Measurements from ENCODE around the gene DLL3.
A peak's percentile ranks its signal among the peaks of the same experiment; 100 is the strongest.

The DLL3 gene

GRCh38 chr19:39539518-39540332, 41.0 kb downstream of the DLL3 start, which contains the start of gene EID2:
Gene EID2 (minus strand): TSS chr19:39540161. CDS start chr19:39540079, 82 bp downstream.
- H3K27ac Mint-ChIP-seq, result peak within 1 kb of the TSS; percentile 92
- peak; percentile 95 for DNase-seq
- H3K4me3 Mint-ChIP-seq, result peak within 1 kb of the TSS; percentile 94
- H3K4me1 Mint-ChIP-seq, result peaks cover 64% of the 10 kb centered on the region
- CTCF ChIA-PET, result interaction anchor here (1.1 to 1.5 kb wide), 2 partner anchors 99 kb away, joined by 6 to 7 read pairs; no protein-coding TSS in a partner anchor
- H3K27me3 Mint-ChIP-seq, result no peaks in the 10 kb centered on the region
- no peaks in the 10 kb centered on the region for H3K9me3 Mint-ChIP-seq
- H3K36me3 Mint-ChIP-seq, result peaks cover 14% of the 10 kb centered on the region

GRCh38 chr19:39540333-39540673, 41.6 kb downstream of the DLL3 start:
- peaks cover 70% of the 10 kb centered on the region for H3K4me1 Mint-ChIP-seq
- H3K36me3 Mint-ChIP-seq, result peaks cover 14% of the 10 kb centered on the region
- H3K27me3 Mint-ChIP-seq, result no peaks in the 10 kb centered on the region
- H3K27ac Mint-ChIP-seq, result peak overlapping the region; percentile 92
- H3K4me3 Mint-ChIP-seq, result peak overlapping the region; percentile 94
- CTCF ChIA-PET, result interaction anchor here (1.5 kb wide), 1 partner anchor 99 kb away, joined by 7 read pairs; no protein-coding TSS in a partner anchor
- H3K9me3 Mint-ChIP-seq, result no peaks in the 10 kb centered on the region
- no peak for DNase-seq

GRCh38 chr19:39542206-39542605, 43.5 kb downstream of the DLL3 start:
- H3K4me3 Mint-ChIP-seq, result no peak overlapping the region
- H3K9me3 Mint-ChIP-seq, result peaks cover 4% of the 10 kb centered on the region
- H3K36me3 Mint-ChIP-seq, result peaks cover 12% of the 10 kb centered on the region
- peak overlapping the region; percentile 30 for H3K27ac Mint-ChIP-seq
- no peak for DNase-seq
- CTCF ChIA-PET, result interaction anchor here (1.1 to 1.4 kb wide), 2 partner anchors 12 to 102 kb away, joined by 7 read pairs; no protein-coding TSS in a partner anchor
- H3K27me3 Mint-ChIP-seq, result no peaks in the 10 kb centered on the region
- peaks cover 81% of the 10 kb centered on the region for H3K4me1 Mint-ChIP-seq

GRCh38 chr19:39543477-39543857, 44.7 kb downstream of the DLL3 start:
- H3K4me1 Mint-ChIP-seq, result peaks cover 72% of the 10 kb centered on the region
- CTCF ChIA-PET, result interaction anchor here (0.9 kb wide), 2 partner anchors 9 to 103 kb away, joined by 3 read pairs; no protein-coding TSS in a partner anchor
- no peaks in the 10 kb centered on the region for H3K27me3 Mint-ChIP-seq
- H3K9me3 Mint-ChIP-seq, result peaks cover 4% of the 10 kb centered on the region
- no peak for DNase-seq
- no peak overlapping the region for H3K27ac Mint-ChIP-seq
- H3K4me3 Mint-ChIP-seq, result no peak overlapping the region
- H3K36me3 Mint-ChIP-seq, result peaks cover 5% of the 10 kb centered on the region

- peaks cover 64% of the 10 kb centered on the region for H3K4me1 Mint-ChIP-seq
- peaks cover 3% of the 10 kb centered on the region for H3K36me3 Mint-ChIP-seq
- peaks cover 4% of the 10 kb centered on the region for H3K9me3 Mint-ChIP-seq
- H3K27ac Mint-ChIP-seq, result peak overlapping the region; percentile 80
- DNase-seq, result no peak
- CTCF ChIA-PET, result interaction anchor here (0.7 to 1.3 kb wide), 3 partner anchors 10 to 103 kb away, joined by 3 to 4 read pairs (median 3); no protein-coding TSS in a partner anchor
- no peaks in the 10 kb centered on the region for H3K27me3 Mint-ChIP-seq
- H3K4me3 Mint-ChIP-seq, result no peak overlapping the region
These were observed 45.6 kb downstream of the DLL3 start for GRCh38 chr19:39544226-39544903.

- peak overlapping the region; percentile 80 for H3K27ac Mint-ChIP-seq
- CTCF ChIA-PET, result interaction anchor here (1.3 to 1.4 kb wide), 2 partner anchors 9 to 12 kb away, joined by 3 to 4 read pairs; no protein-coding TSS in a partner anchor
- no peak for DNase-seq
- H3K4me1 Mint-ChIP-seq, result peaks cover 63% of the 10 kb centered on the region
- H3K27me3 Mint-ChIP-seq, result no peaks in the 10 kb centered on the region
- H3K9me3 Mint-ChIP-seq, result peaks cover 4% of the 10 kb centered on the region
- peak overlapping the region; percentile 0 for H3K4me3 Mint-ChIP-seq
- peaks cover 2% of the 10 kb centered on the region for H3K36me3 Mint-ChIP-seq
These were observed 46.2 kb downstream of the DLL3 start for GRCh38 chr19:39544911-39545310.

GRCh38 chr19:39546599-39546998, 47.9 kb downstream of the DLL3 start:
- CTCF ChIA-PET, result interaction anchor here (0.6 to 3.0 kb wide), 4 partner anchors 81 to 127 kb away, joined by 3 to 16 read pairs (median 3); no protein-coding TSS in a partner anchor
- Mint-ChIP-seq H3K36me3 (peaks cover 1% of the 10 kb centered on the region), H3K4me3 (no peak overlapping the region), H3K27ac (no peak overlapping the region), H3K9me3 (peaks cover 4% of the 10 kb centered on the region), H3K27me3 (no peaks in the 10 kb centered on the region), H3K4me1 (peaks cover 53% of the 10 kb centered on the region)
- DNase-seq, result no peak

- H3K4me1 Mint-ChIP-seq, result peaks cover 42% of the 10 kb centered on the region
- no peak for DNase-seq
- no peak overlapping the region for H3K4me3 Mint-ChIP-seq
- H3K27ac Mint-ChIP-seq, result no peak overlapping the region
- peaks cover 1% of the 10 kb centered on the region for H3K36me3 Mint-ChIP-seq
- CTCF ChIA-PET, result interaction anchor here (2.0 to 4.8 kb wide), 2 partner anchors 109 to 123 kb away, joined by 9 to 88 read pairs; no protein-coding TSS in a partner anchor
- peaks cover 4% of the 10 kb centered on the region for H3K9me3 Mint-ChIP-seq
- H3K27me3 Mint-ChIP-seq, result no peaks in the 10 kb centered on the region
These were observed 51.5 kb downstream of the DLL3 start for GRCh38 chr19:39550197-39550596.

GRCh38 chr19:39553082-39553652, 54.4 kb downstream of the DLL3 start:
- H3K4me3 Mint-ChIP-seq, result no peak overlapping the region
- no peak for DNase-seq
- no peaks in the 10 kb centered on the region for H3K36me3 Mint-ChIP-seq
- no peaks in the 10 kb centered on the region for H3K9me3 Mint-ChIP-seq
- no peaks in the 10 kb centered on the region for H3K27me3 Mint-ChIP-seq
- CTCF ChIA-PET, result interaction anchor here (1.0 to 4.8 kb wide), 7 partner anchors 8 to 289 kb away, joined by 3 to 88 read pairs (median 3); no protein-coding TSS in a partner anchor
- no peak overlapping the region for H3K27ac Mint-ChIP-seq
- peaks cover 38% of the 10 kb centered on the region for H3K4me1 Mint-ChIP-seq

GRCh38 chr19:39554701-39555311, 56.1 kb downstream of the DLL3 start:
- H3K36me3 Mint-ChIP-seq, result peaks cover 1% of the 10 kb centered on the region
- no peaks in the 10 kb centered on the region for H3K9me3 Mint-ChIP-seq
- H3K27ac Mint-ChIP-seq, result no peak overlapping the region
- H3K4me3 Mint-ChIP-seq, result no peak overlapping the region
- H3K4me1 Mint-ChIP-seq, result peaks cover 52% of the 10 kb centered on the region
- no peak for DNase-seq
- CTCF ChIA-PET, result interaction anchor here (1.4 to 4.8 kb wide), 3 partner anchors 10 to 118 kb away, joined by 4 to 88 read pairs (median 7); no protein-coding TSS in a partner anchor
- no peaks in the 10 kb centered on the region for H3K27me3 Mint-ChIP-seq

- Mint-ChIP-seq H3K36me3 (peaks cover 1% of the 10 kb centered on the region), H3K27me3 (no peaks in the 10 kb centered on the region), H3K27ac (no peak overlapping the region), H3K4me3 (no peak overlapping the region), H3K4me1 (peaks cover 50% of the 10 kb centered on the region), H3K9me3 (no peaks in the 10 kb centered on the region)
- DNase-seq, result no peak
- CTCF ChIA-PET, result no interaction called here
These were observed 57.1 kb downstream of the DLL3 start for GRCh38 chr19:39555883-39556282.
